ENCODE data around the gene TSSK2. TPM values are rescaled to one million over a fixed set of nuclear protein-coding genes. Genes with fewer than 3 reads are reported as not detected.

TSSK2 gene
- total and polyA plus RNA-seq, 2 of the 8 experiments (the other 6 are each of a cell fraction or from before 2014, with no cell fraction given), result not detected

GRCh38 chr22:19109198-19110063 is 21.7 kb upstream of the TSSK2 start (continued):
- no peak for TF ChIP-seq FOSL1 (IDR thresholded peaks at IDR 0.05; ENCODE audit: insufficient read depth, low read depth, low read length)
- TF ChIP-seq ASH2L (IDR thresholded peaks at IDR 0.05; ENCODE audit: low read length), result no peak
- no peak for TF ChIP-seq RNF2 (IDR thresholded peaks at IDR 0.05; ENCODE audit: borderline replicate concordance, low read depth, low read length, missing control alignments, poor library complexity, severe bottlenecking)
- no peak for TF ChIP-seq TEAD4 (IDR thresholded peaks at IDR 0.05; ENCODE audit: low read depth, low read length)
- no peak for TF ChIP-seq KDM4A (IDR thresholded peaks at IDR 0.05; ENCODE audit: low read depth, low read length, severe bottlenecking)
- no peak for TF ChIP-seq CBX8 (IDR thresholded peaks at IDR 0.05; ENCODE audit: borderline replicate concordance, low read depth, low read length)
- TF ChIP-seq CHD2 (IDR thresholded peaks at IDR 0.05; ENCODE audit: low read length), result no peak

Measured in H1 (cell line).